Measurements from ENCODE around the gene ZNF555. TPM values are rescaled to one million over a fixed set of nuclear protein-coding genes. Genes with fewer than 3 reads are reported as not detected.
"Not testable (repeated sequence)": the region's sequence is repeated elsewhere in the genome, so short reads cannot be mapped to it uniquely, and the experiment has no call there.

The ZNF555 gene
- total RNA-seq (2012; rRNA removed) = 4.6 and 5.7 TPM in 2 replicates

DNA sequence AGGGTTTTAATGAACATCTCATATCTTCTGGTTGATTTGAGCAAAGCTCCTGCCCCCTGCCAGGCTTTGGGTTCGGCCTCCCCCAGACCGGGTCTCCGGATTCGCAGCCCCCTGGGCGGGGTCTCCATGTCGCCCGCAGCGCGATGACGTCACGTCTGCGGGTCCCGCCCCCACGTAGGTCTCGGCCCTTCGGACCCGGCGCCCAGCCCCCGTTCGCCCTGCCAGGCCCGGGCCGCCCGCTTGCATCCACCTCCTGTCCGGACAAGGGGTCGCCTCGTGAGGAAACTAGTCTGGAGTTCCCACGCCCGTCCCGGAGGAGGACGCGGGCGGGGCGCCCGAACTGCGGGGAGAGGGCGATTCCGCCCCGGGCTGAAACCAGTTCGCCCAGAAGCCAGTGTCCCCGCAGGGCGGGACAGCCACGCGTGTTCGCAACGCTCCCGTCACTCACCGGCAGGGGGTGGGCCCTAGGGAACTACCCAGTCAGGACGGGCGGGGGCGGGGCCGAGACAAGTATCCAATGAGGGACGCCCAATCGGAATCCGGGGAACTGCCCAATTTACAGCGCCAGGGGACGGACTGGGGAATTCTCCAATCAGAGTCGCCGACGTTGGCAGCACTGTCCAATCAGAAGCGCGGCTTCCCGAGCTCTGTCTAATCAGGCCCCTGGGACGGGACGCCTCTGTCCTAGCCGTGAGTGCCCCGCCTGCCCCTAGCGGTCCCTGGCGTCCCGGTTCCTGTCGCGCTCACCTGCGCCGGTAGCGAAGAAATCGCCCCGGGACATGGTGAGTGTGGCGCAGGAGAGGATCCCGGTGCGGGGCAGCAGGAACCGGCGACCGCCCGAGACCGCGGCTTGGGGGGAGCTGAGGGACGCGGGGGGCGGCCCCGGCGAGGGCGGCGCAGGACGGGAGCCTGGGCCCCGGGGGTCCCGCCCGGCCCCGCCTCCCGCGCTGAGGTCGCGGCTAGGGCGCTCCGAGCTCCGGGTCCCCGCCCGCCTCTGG, at the start of gene ZNF555:
Gene ZNF555, plus strand, starts transcription at position 682 of the 998 bp plus-strand sequence. Its CDS starts 98 bp downstream, at position 780.
- Histone ChIP-seq H3K27me3 (ENCODE audit: control insufficient read depth, insufficient read depth, low read length) (no peaks in the 10 kb centered on the region), H3K4me1 (ENCODE audit: control insufficient read depth, insufficient read depth, low read length) (peaks cover 12% of the 10 kb centered on the region), H3K36me3 (ENCODE audit: insufficient read depth, low read length) (peaks cover 5% of the 10 kb centered on the region), H3K4me2 (ENCODE audit: low read length) (peak within 1 kb of the TSS; percentile 99), H3K9me3 (replicated peaks; ENCODE audit: low read length) (peaks cover 10% of the 10 kb centered on the region), H3K9ac (ENCODE audit: low read depth, low read length) (peak within 1 kb of the TSS; percentile 89), H3K4me3 (ENCODE audit: low read length) (peak within 1 kb of the TSS; percentile 95)

DNA sequence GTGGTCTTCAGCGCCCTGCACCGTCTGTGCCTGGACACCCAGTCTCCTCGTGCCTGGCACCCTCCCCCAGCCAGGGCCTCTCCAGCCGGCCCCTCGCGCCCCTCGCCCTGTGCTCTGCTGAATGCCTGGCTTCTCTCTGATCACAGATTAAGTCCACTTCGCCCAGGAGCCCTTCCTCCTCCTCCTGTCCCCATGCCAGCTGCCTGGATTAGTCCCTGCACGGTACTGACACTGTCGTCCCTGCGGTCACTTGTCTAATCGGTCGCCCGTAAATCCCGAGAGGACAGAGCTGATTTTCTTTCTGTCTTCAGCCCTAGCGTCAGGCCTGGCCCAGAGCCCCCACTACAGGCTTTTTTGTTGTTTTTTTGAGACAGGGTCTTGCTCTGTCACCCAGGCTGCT, 49.4 kb upstream of the ZNF555 start:
- Histone ChIP-seq H3K4me1 (ENCODE audit: control insufficient read depth, insufficient read depth, low read length) (no peaks in the 10 kb centered on the region), H3K9me3 (replicated peaks; ENCODE audit: low read length) (no peaks in the 10 kb centered on the region), H3K36me3 (ENCODE audit: insufficient read depth, low read length) (peaks cover 38% of the 10 kb centered on the region), H3K9ac (ENCODE audit: low read depth, low read length) (no peak overlapping the region), H3K4me2 (ENCODE audit: low read length) (no peak overlapping the region), H3K27me3 (ENCODE audit: control insufficient read depth, insufficient read depth, low read length) (no peaks in the 10 kb centered on the region), H3K4me3 (ENCODE audit: low read length) (no peak overlapping the region)

DNA sequence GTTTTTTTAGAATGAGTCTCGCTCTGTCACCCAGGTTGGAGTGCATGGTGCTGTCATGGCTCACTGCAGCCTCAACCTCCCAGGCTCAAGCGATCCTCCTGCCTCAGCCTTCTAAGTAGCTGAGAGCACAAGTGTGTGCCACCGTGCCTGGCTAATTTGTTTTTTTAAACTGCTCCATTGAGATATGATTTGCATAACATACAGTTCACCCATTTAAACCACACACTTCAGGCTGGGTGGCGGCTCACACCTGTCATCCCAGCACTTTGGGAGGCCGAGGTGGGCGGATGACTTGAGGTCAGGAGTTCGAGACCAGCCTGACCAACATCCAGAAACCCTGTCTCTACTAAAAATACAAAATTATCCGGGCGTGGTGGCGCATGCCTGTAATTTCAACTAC, 48.6 kb upstream of the ZNF555 start:
- H3K36me3 ChIP-seq (ENCODE audit: insufficient read depth, low read length) = peaks cover 38% of the 10 kb centered on the region
- H3K4me2 ChIP-seq (ENCODE audit: low read length) = not testable (repeated sequence)

DNA sequence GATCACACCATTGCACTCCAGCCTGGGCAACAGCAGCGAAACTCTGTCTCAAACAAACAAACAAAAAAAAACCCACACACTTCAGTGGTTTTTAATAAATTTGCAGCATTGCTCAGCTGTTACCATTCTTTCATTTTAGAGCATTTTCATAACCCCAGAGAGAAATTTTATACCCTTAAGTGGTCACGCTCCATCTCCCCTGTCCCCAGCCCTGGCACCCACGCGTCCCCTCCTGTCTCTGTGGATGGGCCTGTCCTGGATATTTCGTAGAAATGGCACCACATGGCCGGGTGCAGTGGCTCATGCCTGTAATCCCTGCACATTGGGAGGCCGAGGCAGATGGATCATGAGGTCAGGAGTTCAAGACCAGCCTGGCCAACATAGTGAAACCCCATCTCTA, 48.1 kb upstream of the ZNF555 start:
- no peak overlapping the region for H3K4me3 ChIP-seq (ENCODE audit: low read length)
- H3K9ac ChIP-seq (ENCODE audit: low read depth, low read length) = no peak overlapping the region
- peaks cover 38% of the 10 kb centered on the region for H3K36me3 ChIP-seq (ENCODE audit: insufficient read depth, low read length)

More for the DNA sequence above, 48.6 kb upstream of the ZNF555 start:
- not testable (repeated sequence) for H3K9me3 ChIP-seq (replicated peaks; ENCODE audit: low read length); H3K27me3 ChIP-seq (ENCODE audit: control insufficient read depth, insufficient read depth, low read length); H3K4me1 ChIP-seq (ENCODE audit: control insufficient read depth, insufficient read depth, low read length); H3K9ac ChIP-seq (ENCODE audit: low read depth, low read length); H3K4me3 ChIP-seq (ENCODE audit: low read length)

DNA sequence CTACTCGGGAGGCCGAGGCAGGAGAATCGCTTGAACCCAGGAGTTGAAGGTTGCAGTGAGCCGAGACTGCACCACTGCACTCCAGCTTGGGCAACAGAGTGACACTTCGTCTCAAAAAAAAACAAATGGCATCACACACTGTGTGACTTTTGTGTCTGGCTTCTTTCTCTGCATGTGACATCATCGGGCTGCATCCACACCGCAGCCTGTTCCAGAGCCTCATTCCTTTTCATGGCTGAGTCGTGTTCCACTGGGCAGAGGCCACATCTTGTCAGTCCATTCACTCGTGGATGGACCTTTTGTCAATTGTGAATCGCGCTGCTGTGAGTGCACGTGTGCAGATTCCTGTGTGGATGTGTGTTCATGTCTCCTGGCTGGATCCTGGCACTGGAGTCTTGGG, 47.7 kb upstream of the ZNF555 start:
- H3K9ac ChIP-seq (ENCODE audit: low read depth, low read length) = no peak overlapping the region
- no peak overlapping the region for H3K4me2 ChIP-seq (ENCODE audit: low read length)
- no peaks in the 10 kb centered on the region for H3K9me3 ChIP-seq (replicated peaks; ENCODE audit: low read length)
- H3K36me3 ChIP-seq (ENCODE audit: insufficient read depth, low read length) = peaks cover 39% of the 10 kb centered on the region
- H3K4me3 ChIP-seq (ENCODE audit: low read length) = no peak overlapping the region
- no peaks in the 10 kb centered on the region for H3K4me1 ChIP-seq (ENCODE audit: control insufficient read depth, insufficient read depth, low read length)
- no peaks in the 10 kb centered on the region for H3K27me3 ChIP-seq (ENCODE audit: control insufficient read depth, insufficient read depth, low read length)

More for the DNA sequence above, 48.1 kb upstream of the ZNF555 start:
- H3K27me3 ChIP-seq (ENCODE audit: control insufficient read depth, insufficient read depth, low read length) = no peaks in the 10 kb centered on the region
- H3K4me2 ChIP-seq (ENCODE audit: low read length) = no peak overlapping the region
- no peaks in the 10 kb centered on the region for H3K4me1 ChIP-seq (ENCODE audit: control insufficient read depth, insufficient read depth, low read length)
- H3K9me3 ChIP-seq (replicated peaks; ENCODE audit: low read length) = no peaks in the 10 kb centered on the region

DNA sequence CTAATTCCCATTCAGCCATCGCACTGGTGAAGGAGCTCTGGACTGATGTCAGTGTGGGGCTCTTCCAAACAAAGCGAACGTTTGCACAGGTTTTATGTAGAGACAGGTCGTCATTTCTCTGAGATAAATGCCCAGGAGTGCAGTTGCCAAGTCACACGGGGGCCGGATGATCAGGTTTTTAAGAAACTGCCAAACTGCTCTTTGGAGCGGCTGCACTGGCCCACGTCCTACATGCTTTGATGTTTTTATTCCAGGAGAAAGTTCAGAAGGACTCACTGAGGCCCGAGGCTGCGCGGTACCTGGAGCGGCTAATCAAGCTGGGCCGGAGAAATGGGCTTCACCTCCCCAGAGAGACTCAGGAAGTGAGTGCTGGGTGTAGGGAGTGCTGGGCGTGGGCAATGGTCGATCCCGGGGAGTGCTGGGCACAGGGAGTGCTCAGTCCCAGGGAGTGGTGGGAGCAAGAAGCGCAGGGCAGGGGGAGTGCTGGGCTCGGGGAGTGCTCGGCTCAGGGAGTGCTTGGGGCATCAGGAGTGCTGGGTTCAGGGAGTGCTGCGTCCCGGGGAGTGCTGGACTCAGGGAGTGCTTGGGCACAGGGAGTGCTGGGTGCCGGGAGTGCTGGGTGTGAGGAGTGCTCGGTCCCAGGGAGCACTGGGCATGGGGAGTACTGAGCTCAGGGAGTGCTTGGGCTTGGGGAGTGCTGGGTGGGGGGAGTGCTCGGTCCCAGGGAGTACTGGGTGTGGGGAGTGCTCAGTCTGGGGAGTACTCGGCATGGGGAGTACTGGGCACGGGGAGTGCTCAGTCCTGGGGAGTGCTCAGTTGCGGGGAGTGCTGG, 45.2 kb upstream of the ZNF555 start:
- Histone ChIP-seq H3K4me1 (ENCODE audit: control insufficient read depth, insufficient read depth, low read length) (no peaks in the 10 kb centered on the region), H3K36me3 (ENCODE audit: insufficient read depth, low read length) (peaks cover 45% of the 10 kb centered on the region), H3K4me3 (ENCODE audit: low read length) (no peak overlapping the region), H3K9me3 (replicated peaks; ENCODE audit: low read length) (no peaks in the 10 kb centered on the region), H3K9ac (ENCODE audit: low read depth, low read length) (no peak overlapping the region), H3K4me2 (ENCODE audit: low read length) (no peak overlapping the region), H3K27me3 (ENCODE audit: control insufficient read depth, insufficient read depth, low read length) (no peaks in the 10 kb centered on the region)

DNA sequence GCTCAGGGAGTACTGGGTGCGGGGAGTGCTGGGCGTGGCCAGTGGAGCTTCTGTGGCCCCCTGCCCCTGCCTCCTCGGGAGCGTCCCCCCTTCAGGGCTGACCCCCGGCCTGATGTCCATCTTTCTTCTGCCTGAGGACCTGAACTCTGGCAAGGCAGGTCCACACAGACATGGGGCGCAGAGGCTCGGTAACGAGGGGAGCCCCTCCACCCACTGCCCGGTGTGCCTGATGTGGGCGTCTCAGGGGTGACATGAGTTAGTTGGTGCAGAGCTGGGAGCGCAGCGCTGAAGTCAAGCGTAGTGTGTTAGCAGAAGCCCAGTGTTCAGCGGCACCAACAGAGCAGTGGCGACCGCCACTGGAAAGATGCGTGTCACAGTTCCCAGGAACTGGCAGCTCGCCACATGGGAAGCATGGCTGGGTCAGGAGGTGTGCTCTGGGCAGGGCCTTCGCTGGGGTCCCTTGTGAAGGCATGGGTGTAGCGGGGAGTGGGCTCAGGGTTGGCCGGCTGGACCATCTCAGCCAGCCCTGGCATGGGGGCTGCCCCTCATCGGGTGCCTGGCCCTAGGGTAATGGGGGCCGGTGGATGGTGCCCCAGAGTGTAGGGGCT, 44.5 kb upstream of the ZNF555 start:
- Histone ChIP-seq H3K4me1 (ENCODE audit: control insufficient read depth, insufficient read depth, low read length) (no peaks in the 10 kb centered on the region), H3K9ac (ENCODE audit: low read depth, low read length) (no peak overlapping the region), H3K36me3 (ENCODE audit: insufficient read depth, low read length) (peaks cover 46% of the 10 kb centered on the region), H3K4me2 (ENCODE audit: low read length) (no peak overlapping the region), H3K4me3 (ENCODE audit: low read length) (no peak overlapping the region), H3K27me3 (ENCODE audit: control insufficient read depth, insufficient read depth, low read length) (no peaks in the 10 kb centered on the region), H3K9me3 (replicated peaks; ENCODE audit: low read length) (no peaks in the 10 kb centered on the region)

DNA sequence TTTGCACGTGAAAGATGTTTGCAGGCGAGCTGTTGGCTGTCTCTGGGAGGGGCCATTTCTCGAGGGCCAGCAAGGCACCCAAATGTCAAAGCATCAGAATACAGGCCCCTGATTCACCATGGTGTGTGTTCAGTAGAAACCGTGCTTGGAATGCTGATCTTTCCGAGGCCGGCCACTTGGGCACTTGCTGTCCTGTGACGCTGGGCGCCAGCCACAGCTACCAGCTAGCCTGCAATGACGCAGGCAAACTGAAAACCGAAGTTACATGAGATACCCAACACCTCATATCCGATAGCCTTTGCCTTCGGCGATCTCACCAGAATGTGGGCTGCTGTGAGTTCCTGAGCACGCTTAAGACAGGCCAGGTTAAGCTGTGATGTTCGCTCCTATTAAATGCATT, 44.0 kb upstream of the ZNF555 start:
- Histone ChIP-seq H3K4me2 (ENCODE audit: low read length) (no peak overlapping the region), H3K4me3 (ENCODE audit: low read length) (no peak overlapping the region), H3K4me1 (ENCODE audit: control insufficient read depth, insufficient read depth, low read length) (no peaks in the 10 kb centered on the region), H3K36me3 (ENCODE audit: insufficient read depth, low read length) (peaks cover 48% of the 10 kb centered on the region), H3K9ac (ENCODE audit: low read depth, low read length) (no peak overlapping the region), H3K27me3 (ENCODE audit: control insufficient read depth, insufficient read depth, low read length) (no peaks in the 10 kb centered on the region), H3K9me3 (replicated peaks; ENCODE audit: low read length) (no peaks in the 10 kb centered on the region)

DNA sequence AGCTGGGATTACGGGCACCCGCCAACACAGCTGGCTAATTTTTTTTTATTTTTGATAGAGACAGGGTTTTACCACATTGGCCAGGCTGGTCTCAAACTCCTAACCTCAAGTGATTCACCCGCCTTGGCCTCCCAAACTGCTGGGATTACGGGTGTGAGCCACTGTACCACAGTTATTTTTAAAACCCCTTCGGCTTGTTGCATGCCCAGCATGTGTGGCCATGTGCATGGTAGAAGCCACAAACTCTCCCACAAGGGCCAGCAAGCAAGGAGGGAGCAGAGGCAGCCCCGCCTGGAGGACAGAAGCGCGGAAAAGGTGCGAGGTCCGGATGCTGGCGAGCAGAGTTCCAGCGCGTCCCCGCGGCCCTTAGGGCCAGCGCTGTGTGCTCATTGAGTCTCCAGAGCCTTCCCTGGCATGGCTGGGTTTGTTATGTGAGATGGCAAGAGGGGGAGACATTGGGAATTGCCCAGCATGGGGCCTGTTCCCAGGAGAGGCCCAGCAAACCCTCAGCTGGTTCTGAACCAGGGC, 43.1 kb upstream of the ZNF555 start:
- Histone ChIP-seq H3K9me3 (replicated peaks; ENCODE audit: low read length) (no peaks in the 10 kb centered on the region), H3K36me3 (ENCODE audit: insufficient read depth, low read length) (peaks cover 49% of the 10 kb centered on the region), H3K4me2 (ENCODE audit: low read length) (no peak overlapping the region), H3K4me3 (ENCODE audit: low read length) (no peak overlapping the region), H3K4me1 (ENCODE audit: control insufficient read depth, insufficient read depth, low read length) (no peaks in the 10 kb centered on the region), H3K9ac (ENCODE audit: low read depth, low read length) (no peak overlapping the region), H3K27me3 (ENCODE audit: control insufficient read depth, insufficient read depth, low read length) (no peaks in the 10 kb centered on the region)

DNA sequence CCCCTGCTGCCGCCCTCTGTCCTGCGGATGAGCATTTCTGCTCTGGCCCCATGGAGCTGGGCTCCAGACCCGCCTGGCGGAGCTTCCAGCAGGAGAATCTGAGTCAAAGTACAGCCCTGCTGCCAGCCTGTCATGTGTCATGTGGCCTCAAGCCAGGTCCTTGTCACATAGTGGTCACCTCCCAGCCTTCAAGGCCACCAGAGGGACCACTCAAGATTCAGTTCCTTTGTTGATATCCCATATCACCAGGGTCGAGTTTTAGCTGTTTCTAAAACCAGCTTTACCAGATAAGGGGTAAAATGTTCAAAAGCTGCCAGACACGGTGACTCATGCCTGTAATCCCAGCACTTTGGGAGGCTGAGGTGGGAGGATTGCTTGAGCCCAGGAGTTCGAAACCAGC, 42.5 kb upstream of the ZNF555 start:
- H3K4me3 ChIP-seq (ENCODE audit: low read length) = no peak overlapping the region
- no peaks in the 10 kb centered on the region for H3K27me3 ChIP-seq (ENCODE audit: control insufficient read depth, insufficient read depth, low read length)
- H3K36me3 ChIP-seq (ENCODE audit: insufficient read depth, low read length) = peaks cover 53% of the 10 kb centered on the region
- no peaks in the 10 kb centered on the region for H3K4me1 ChIP-seq (ENCODE audit: control insufficient read depth, insufficient read depth, low read length)
- H3K9me3 ChIP-seq (replicated peaks; ENCODE audit: low read length) = no peaks in the 10 kb centered on the region
- H3K9ac ChIP-seq (ENCODE audit: low read depth, low read length) = no peak overlapping the region
- no peak overlapping the region for H3K4me2 ChIP-seq (ENCODE audit: low read length)

Data from skeletal muscle satellite cell (primary cell).